Measurements from ENCODE around the gene FBN1.

DNA sequence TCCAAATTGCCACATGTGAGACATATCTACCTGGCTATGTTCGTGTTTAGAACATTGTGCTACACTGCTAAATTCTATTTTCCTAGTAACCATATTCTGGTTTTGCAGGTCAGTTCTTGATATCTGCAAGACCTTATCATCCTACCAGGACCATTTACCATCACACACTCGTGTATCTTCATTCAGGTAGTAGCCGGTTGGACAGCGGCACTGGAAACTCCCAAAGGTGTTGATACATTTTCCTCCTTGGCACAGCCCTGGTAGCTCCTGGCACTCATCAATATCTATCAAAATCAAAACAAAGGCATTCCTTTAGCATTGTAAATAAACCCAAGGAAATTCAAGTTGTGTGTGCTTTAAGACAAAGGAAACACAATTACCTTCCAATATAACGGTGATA, 180.1 kb downstream of the FBN1 start:
- TF ChIP-seq, protein P1, sequence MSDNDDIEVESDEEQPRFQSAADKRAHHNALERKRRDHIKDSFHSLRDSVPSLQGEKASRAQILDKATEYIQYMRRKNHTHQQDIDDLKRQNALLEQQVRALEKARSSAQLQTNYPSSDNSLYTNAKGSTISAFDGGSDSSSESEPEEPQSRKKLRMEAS (IDR thresholded peaks at IDR 0.05; ENCODE audit: insufficient read depth, insufficient read length): no peak
- TF ChIP-seq, protein P2, sequence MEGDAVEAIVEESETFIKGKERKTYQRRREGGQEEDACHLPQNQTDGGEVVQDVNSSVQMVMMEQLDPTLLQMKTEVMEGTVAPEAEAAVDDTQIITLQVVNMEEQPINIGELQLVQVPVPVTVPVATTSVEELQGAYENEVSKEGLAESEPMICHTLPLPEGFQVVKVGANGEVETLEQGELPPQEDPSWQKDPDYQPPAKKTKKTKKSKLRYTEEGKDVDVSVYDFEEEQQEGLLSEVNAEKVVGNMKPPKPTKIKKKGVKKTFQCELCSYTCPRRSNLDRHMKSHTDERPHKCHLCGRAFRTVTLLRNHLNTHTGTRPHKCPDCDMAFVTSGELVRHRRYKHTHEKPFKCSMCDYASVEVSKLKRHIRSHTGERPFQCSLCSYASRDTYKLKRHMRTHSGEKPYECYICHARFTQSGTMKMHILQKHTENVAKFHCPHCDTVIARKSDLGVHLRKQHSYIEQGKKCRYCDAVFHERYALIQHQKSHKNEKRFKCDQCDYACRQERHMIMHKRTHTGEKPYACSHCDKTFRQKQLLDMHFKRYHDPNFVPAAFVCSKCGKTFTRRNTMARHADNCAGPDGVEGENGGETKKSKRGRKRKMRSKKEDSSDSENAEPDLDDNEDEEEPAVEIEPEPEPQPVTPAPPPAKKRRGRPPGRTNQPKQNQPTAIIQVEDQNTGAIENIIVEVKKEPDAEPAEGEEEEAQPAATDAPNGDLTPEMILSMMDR (IDR thresholded peaks at IDR 0.05; ENCODE audit: extremely low read depth in 1 of 2, insufficient read depth in 1 of 2, low read depth in 1 of 2, low read length in 2 of 2): no peak
- no peak for TF ChIP-seq POLR2AphosphoS5 (IDR thresholded peaks at IDR 0.05; ENCODE audit: insufficient read depth, low read depth, low read length)
- no peak for TF ChIP-seq POLR2A (IDR thresholded peaks at IDR 0.05; ENCODE audit: low read depth, low read length)
- TF ChIP-seq EZH2 (IDR thresholded peaks at IDR 0.05; ENCODE audit: borderline replicate concordance, low read depth, low read length, severe bottlenecking): no peak
- TF ChIP-seq JUN (IDR thresholded peaks at IDR 0.05; ENCODE audit: borderline replicate concordance, insufficient read depth, insufficient read length, low read depth): no peak
- no peak for TF ChIP-seq FOS (IDR thresholded peaks at IDR 0.05; ENCODE audit: borderline replicate concordance, insufficient read depth, low read length)
- TF ChIP-seq MYC (IDR thresholded peaks at IDR 0.05; ENCODE audit: low read depth, low read length): no peak

All from endothelial cell of umbilical vein (primary cell).